Measurements from ENCODE around the gene ANKS1A.

The ANKS1A gene

DNA sequence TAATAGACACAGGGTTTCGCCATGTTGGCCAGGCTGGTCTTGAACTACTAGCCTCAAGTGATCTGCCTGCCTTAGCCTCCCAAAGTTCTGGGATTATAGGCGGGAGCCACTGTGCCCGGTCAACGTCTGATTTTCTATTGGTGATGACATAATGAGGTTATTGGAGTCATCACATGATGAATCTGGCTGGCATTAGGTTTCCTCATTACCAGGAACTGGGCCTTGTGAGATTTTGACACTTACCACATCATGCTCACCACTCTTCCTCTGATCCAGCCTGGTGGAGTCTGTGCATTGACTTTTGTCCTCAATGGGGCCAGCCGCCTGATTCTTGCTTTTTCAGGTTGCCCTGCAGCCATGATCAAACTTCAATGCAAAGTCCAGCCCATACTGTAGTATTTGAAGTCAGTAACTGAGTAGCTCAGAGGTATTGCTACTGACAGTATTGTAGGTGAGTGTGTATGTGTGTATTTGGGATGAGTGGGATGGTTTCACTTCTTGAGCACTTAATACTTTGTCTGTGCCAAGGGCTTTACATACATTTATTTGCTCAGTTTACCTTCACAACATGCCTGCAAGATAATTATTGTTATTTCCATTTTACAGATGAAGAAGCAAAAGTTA is 16.0 kb downstream of the ANKS1A start:
- H3K4me2 ChIP-seq (ENCODE audit: low read depth, low read length) = no peak overlapping the region
- no peaks in the 10 kb centered on the region for H3K27me3 ChIP-seq (replicated peaks; ENCODE audit: insufficient read depth, low read length)
- H3K9me2 ChIP-seq (replicated peaks; ENCODE audit: insufficient read depth, low read length) = no peaks in the 10 kb centered on the region
- H3F3A ChIP-seq (ENCODE audit: insufficient read depth, low read length) = no peaks in the 10 kb centered on the region
- no peaks in the 10 kb centered on the region for H3K9me3 ChIP-seq (replicated peaks; ENCODE audit: insufficient read depth, low read length)
- no peak overlapping the region for H2AFZ ChIP-seq (ENCODE audit: low read length)
- no peak overlapping the region for H3K27ac ChIP-seq (ENCODE audit: low read length)
- peaks cover 8% of the 10 kb centered on the region; the same call in 1 of the 2 replicates for H3K79me2 ChIP-seq (ENCODE audit: low read length)
- no peak overlapping the region for H3K4me3 ChIP-seq (ENCODE audit: low read length)
- no peaks in the 10 kb centered on the region for H3K36me3 ChIP-seq (replicated peaks; ENCODE audit: insufficient read depth, low read length)
- peaks cover 7% of the 10 kb centered on the region for H3K4me1 ChIP-seq (ENCODE audit: low read length)
- H4K20me1 ChIP-seq (ENCODE audit: insufficient read depth, low read length) = peaks cover 9% of the 10 kb centered on the region; the same call in 1 of the 2 replicates
- TF ChIP-seq, protein P1, sequence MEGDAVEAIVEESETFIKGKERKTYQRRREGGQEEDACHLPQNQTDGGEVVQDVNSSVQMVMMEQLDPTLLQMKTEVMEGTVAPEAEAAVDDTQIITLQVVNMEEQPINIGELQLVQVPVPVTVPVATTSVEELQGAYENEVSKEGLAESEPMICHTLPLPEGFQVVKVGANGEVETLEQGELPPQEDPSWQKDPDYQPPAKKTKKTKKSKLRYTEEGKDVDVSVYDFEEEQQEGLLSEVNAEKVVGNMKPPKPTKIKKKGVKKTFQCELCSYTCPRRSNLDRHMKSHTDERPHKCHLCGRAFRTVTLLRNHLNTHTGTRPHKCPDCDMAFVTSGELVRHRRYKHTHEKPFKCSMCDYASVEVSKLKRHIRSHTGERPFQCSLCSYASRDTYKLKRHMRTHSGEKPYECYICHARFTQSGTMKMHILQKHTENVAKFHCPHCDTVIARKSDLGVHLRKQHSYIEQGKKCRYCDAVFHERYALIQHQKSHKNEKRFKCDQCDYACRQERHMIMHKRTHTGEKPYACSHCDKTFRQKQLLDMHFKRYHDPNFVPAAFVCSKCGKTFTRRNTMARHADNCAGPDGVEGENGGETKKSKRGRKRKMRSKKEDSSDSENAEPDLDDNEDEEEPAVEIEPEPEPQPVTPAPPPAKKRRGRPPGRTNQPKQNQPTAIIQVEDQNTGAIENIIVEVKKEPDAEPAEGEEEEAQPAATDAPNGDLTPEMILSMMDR (IDR thresholded peaks at IDR 0.05; ENCODE audit: low read length) = no peak
- TF ChIP-seq EZH2 (optimal IDR thresholded peaks at IDR 0.05; ENCODE audit: low read depth, low read length) (no peak), EZH2phosphoT487 (IDR thresholded peaks at IDR 0.05; ENCODE audit: low read length) (no peak)
- no peak overlapping the region for H3K9ac ChIP-seq (ENCODE audit: low read length)
- DNase-seq = no peak

GRCh38 chr6:34906826-34907225 is 17.8 kb downstream of the ANKS1A start:
- peaks cover 9% of the 10 kb centered on the region; the same call in 1 of the 2 replicates for H4K20me1 ChIP-seq (ENCODE audit: insufficient read depth, low read length)
- H3K27ac ChIP-seq (ENCODE audit: low read length) = no peak overlapping the region
- H3K27me3 ChIP-seq (replicated peaks; ENCODE audit: insufficient read depth, low read length) = peaks cover 11% of the 10 kb centered on the region
- peaks cover 10% of the 10 kb centered on the region for H3K4me1 ChIP-seq (ENCODE audit: low read length)
- no peak overlapping the region for H3K4me2 ChIP-seq (ENCODE audit: low read depth, low read length)
- peaks cover 8% of the 10 kb centered on the region; the same call in 1 of the 2 replicates for H3K79me2 ChIP-seq (ENCODE audit: low read length)
- H3K9me3 ChIP-seq (replicated peaks; ENCODE audit: insufficient read depth, low read length) = no peaks in the 10 kb centered on the region
- H2AFZ ChIP-seq (ENCODE audit: low read length) = no peak overlapping the region
- H3K9ac ChIP-seq (ENCODE audit: low read length) = no peak overlapping the region
- H3F3A ChIP-seq (ENCODE audit: insufficient read depth, low read length) = 0 out of 2 replicates have a peak, but pooled peaks cover 3% of the 10 kb centered on the region
- DNase-seq = no peak
- TF ChIP-seq, protein P1 (IDR thresholded peaks at IDR 0.05; ENCODE audit: low read length) = no peak
- no peak for TF ChIP-seq EZH2 (optimal IDR thresholded peaks at IDR 0.05; ENCODE audit: low read depth, low read length)
- no peak for TF ChIP-seq EZH2phosphoT487 (IDR thresholded peaks at IDR 0.05; ENCODE audit: low read length)
- no peaks in the 10 kb centered on the region for H3K36me3 ChIP-seq (replicated peaks; ENCODE audit: insufficient read depth, low read length)
- no peak overlapping the region for H3K4me3 ChIP-seq (ENCODE audit: low read length)
- no peaks in the 10 kb centered on the region for H3K9me2 ChIP-seq (replicated peaks; ENCODE audit: insufficient read depth, low read length)

DNA sequence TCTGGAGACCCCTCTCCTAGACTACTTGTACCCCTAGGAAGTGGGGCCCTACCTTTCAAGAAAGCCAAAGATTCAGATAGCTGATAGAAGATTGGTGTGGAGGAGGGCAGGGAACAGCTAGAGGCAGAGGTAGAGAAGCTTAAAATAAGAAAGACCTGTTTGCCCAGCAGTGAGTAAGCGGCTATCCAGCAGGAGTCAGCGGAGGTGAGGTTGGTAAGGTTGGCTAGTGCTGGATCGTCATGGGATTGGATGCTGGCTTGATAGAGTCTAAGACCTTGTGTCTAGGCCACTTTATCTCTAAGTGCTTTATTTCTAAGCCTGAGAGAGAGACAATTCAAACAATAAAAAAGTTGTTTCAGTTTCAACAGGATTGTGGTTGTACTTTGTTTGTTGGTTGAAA is 19.1 kb downstream of the ANKS1A start:
- Histone ChIP-seq H4K20me1 (ENCODE audit: insufficient read depth, low read length) (peaks cover 15% of the 10 kb centered on the region; the same call in 1 of the 2 replicates), H3K79me2 (ENCODE audit: low read length) (peaks cover 8% of the 10 kb centered on the region; the same call in 1 of the 2 replicates)

More for the DNA sequence above, 19.1 kb downstream of the ANKS1A start:
- H3K4me2 ChIP-seq (ENCODE audit: low read depth, low read length) = no peak overlapping the region
- peaks cover 13% of the 10 kb centered on the region for H3K27me3 ChIP-seq (replicated peaks; ENCODE audit: insufficient read depth, low read length)
- H3K4me3 ChIP-seq (ENCODE audit: low read length) = no peak overlapping the region
- no peaks in the 10 kb centered on the region for H3K9me3 ChIP-seq (replicated peaks; ENCODE audit: insufficient read depth, low read length)
- H3F3A ChIP-seq (ENCODE audit: insufficient read depth, low read length) = peaks cover 13% of the 10 kb centered on the region
- no peak overlapping the region for H3K9ac ChIP-seq (ENCODE audit: low read length)
- no peaks in the 10 kb centered on the region for H3K36me3 ChIP-seq (replicated peaks; ENCODE audit: insufficient read depth, low read length)
- H3K4me1 ChIP-seq (ENCODE audit: low read length) = peaks cover 21% of the 10 kb centered on the region
- H3K9me2 ChIP-seq (replicated peaks; ENCODE audit: insufficient read depth, low read length) = no peaks in the 10 kb centered on the region
- TF ChIP-seq EZH2phosphoT487 (IDR thresholded peaks at IDR 0.05; ENCODE audit: low read length) = no peak
- TF ChIP-seq, protein P1 (IDR thresholded peaks at IDR 0.05; ENCODE audit: low read length) = no peak
- no peak for TF ChIP-seq EZH2 (optimal IDR thresholded peaks at IDR 0.05; ENCODE audit: low read depth, low read length)
- H3K27ac ChIP-seq (ENCODE audit: low read length) = no peak overlapping the region
- no peak for DNase-seq
- no peak overlapping the region for H2AFZ ChIP-seq (ENCODE audit: low read length)

All from MM.1S (cell line).